GM15510 (cell line): ENCODE results near the gene EMD.

Experiments used
- POLR2A ChIP-seq: IDR thresholded peaks from 3 replicates; pipeline ENCODE4 v1.6.1; 2011; ENCODE audit warnings: borderline replicate concordance; ENCODE audit not compliant: insufficient read length; ENCODE audit errors: extremely low read depth

The EMD gene

GRCh38 chrX:154366666-154367055 is 12.4 kb upstream of the EMD start:
- no peak for TF ChIP-seq POLR2A

GRCh38 chrX:154367474-154368308 is 11.4 kb upstream of the EMD start:
- TF ChIP-seq POLR2A = no peak

- TF ChIP-seq POLR2A = peak; percentile 21
These were observed 10.3 kb upstream of the EMD start for GRCh38 chrX:154368630-154369448.

GRCh38 chrX:154369449-154370299 is 9.4 kb upstream of the EMD start:
- peak; percentile 13 for TF ChIP-seq POLR2A

- TF ChIP-seq POLR2A = no peak
These were observed 8.6 kb upstream of the EMD start for GRCh38 chrX:154370300-154371016.

GRCh38 chrX:154371017-154371788 is 7.9 kb upstream of the EMD start:
- peak; percentile 99 for TF ChIP-seq POLR2A

GRCh38 chrX:154371789-154372300 is 7.2 kb upstream of the EMD start:
- no peak for TF ChIP-seq POLR2A

- TF ChIP-seq POLR2A = no peak
These were observed 6.5 kb upstream of the EMD start for GRCh38 chrX:154372612-154373022.

GRCh38 chrX:154373340-154374306 is 5.5 kb upstream of the EMD start:
- no peak for TF ChIP-seq POLR2A

- TF ChIP-seq POLR2A = peak; percentile 32
These were observed 4.6 kb upstream of the EMD start, which contains the start of gene FLNA for GRCh38 chrX:154374313-154375155. Gene FLNA (minus strand): TSS chrX:154374634. CDS start chrX:154371245, 3,389 bp downstream.

GRCh38 chrX:154375156-154375504 is 4.0 kb upstream of the EMD start:
- TF ChIP-seq POLR2A = no peak
